Measurements from ENCODE around the gene TSPAN32.
"Not testable (repeated sequence)": the region's sequence is repeated elsewhere in the genome, so short reads cannot be mapped to it uniquely, and the experiment has no call there.

DNA sequence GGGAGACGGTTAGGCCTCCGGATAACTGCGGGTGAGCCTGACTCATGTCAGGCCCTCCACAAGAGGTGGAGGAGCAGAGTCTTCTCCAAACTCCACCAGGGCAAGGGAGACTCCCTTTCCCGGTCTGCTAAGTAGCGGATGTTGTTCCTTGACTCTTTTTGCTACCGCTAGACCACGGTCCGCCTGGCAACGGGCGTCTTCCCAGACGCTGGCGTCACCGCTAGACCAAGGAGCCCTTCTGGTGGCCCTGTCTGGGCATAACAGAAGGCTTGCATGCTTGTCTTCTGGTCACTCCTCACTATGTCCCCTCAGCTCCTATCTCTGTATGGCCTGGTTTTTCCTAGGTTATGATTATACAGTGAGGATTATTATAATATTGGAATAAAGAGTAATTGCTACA, 15.5 kb upstream of the TSPAN32 start:
- not testable (repeated sequence) for TF ChIP-seq SIN3A (IDR thresholded peaks at IDR 0.05; ENCODE audit: low read depth, low read length); BCL11A (IDR thresholded peaks at IDR 0.05; ENCODE audit: low read depth, low read length); RAD21 (IDR thresholded peaks at IDR 0.05; ENCODE audit: insufficient read depth, low read depth, low read length); RBBP5 (conservative IDR thresholded peaks at IDR 0.05); EP300 (IDR thresholded peaks at IDR 0.05; ENCODE audit: borderline replicate concordance in 1 of 2, control insufficient read depth in 1 of 2, low read depth in 2 of 2, low read length in 2 of 2); ATF3 (IDR thresholded peaks at IDR 0.05; ENCODE audit: borderline replicate concordance, extremely low read depth, low read depth, low read length); HDAC2 (IDR thresholded peaks at IDR 0.05); SRF (IDR thresholded peaks at IDR 0.05; ENCODE audit: low read depth in 2 of 2, low read length in 2 of 2); CBX5 (IDR thresholded peaks at IDR 0.05; ENCODE audit: low read depth); USF2 (IDR thresholded peaks at IDR 0.05; ENCODE audit: borderline replicate concordance, low read depth, low read length)
- TF ChIP-seq, protein P1, sequence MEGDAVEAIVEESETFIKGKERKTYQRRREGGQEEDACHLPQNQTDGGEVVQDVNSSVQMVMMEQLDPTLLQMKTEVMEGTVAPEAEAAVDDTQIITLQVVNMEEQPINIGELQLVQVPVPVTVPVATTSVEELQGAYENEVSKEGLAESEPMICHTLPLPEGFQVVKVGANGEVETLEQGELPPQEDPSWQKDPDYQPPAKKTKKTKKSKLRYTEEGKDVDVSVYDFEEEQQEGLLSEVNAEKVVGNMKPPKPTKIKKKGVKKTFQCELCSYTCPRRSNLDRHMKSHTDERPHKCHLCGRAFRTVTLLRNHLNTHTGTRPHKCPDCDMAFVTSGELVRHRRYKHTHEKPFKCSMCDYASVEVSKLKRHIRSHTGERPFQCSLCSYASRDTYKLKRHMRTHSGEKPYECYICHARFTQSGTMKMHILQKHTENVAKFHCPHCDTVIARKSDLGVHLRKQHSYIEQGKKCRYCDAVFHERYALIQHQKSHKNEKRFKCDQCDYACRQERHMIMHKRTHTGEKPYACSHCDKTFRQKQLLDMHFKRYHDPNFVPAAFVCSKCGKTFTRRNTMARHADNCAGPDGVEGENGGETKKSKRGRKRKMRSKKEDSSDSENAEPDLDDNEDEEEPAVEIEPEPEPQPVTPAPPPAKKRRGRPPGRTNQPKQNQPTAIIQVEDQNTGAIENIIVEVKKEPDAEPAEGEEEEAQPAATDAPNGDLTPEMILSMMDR (IDR thresholded peaks at IDR 0.05 in 2 of 3, conservative IDR thresholded peaks at IDR 0.05 in 1 of 3; ENCODE audit: control insufficient read depth in 2 of 3, extremely low read depth in 1 of 3, insufficient read depth in 1 of 3, low read depth in 3 of 3, low read length in 3 of 3) = not testable (repeated sequence)
- TF ChIP-seq, protein P2, sequence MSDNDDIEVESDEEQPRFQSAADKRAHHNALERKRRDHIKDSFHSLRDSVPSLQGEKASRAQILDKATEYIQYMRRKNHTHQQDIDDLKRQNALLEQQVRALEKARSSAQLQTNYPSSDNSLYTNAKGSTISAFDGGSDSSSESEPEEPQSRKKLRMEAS (IDR thresholded peaks at IDR 0.05; ENCODE audit: low read depth, low read length) = not testable (repeated sequence)

Data from GM12878 (cell line).